Left renal cortex interstitium (tissue), 4 donors: ENCODE measurements around the gene RELN. TPM values are rescaled to one million over a fixed set of nuclear protein-coding genes. Genes with fewer than 3 reads are reported as not detected.

Experiments
- DNase-seq, 4 donors: peaks; one replicate each; pipeline ENCODE4 v3.0.0-alpha.2; 2013; ENCODE audit warnings: low read depth in 4 of 4, low spot score in 2 of 4, missing footprints in 1 of 4
- polyA plus RNA-seq, 4 donors: library from polyadenylated mRNA; unstranded; fragments of 120-200 nt; gene quantifications; one replicate each; pipeline ENCODE4 v1.2.1, GENCODE V29; 2013; ENCODE audit not compliant: insufficient read length in 4 of 4

Gene RELN
- polyA plus RNA-seq, 4 donors = 8.3 to 20.0 (median 13.4) TPM

DNA sequence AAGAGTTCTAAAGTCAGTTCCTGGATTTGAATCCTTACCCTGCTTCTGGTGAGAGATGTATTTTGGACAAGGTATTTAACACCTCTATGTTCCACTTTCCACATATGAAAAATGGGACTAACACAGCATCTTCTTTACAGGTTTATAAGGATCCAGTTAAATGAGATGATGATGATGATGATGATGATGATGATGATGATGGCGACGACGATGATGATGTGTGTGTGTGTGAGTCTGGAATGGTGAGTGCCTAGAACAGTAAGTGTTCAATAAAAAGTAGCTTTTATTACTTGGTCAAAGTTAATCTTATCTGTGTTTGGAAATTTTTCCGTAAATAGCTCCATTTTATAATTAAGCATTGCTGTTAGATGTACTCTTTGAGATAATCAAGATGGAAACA, 295.2 kb downstream of the RELN start:
- DNase-seq = no peak

DNA sequence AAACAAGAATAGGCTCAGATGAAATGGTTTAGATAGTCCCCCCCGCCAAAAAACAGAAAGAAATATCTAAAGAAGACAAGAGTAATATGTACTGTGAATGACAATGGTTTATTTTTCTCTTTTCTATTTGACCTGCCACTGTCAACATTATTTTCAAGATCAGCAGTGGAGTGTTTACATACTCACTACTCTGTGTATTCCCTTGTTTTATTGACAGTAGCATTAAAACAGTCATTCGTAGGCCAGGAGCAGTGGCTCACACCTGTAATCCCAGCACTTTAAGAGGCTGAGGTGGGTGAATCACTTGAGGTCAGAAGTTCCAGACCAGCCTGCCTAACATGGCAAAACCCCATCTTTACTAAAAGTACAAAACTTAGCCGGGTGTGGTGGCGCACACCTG, 298.2 kb downstream of the RELN start:
- DNase-seq = no peak

DNA sequence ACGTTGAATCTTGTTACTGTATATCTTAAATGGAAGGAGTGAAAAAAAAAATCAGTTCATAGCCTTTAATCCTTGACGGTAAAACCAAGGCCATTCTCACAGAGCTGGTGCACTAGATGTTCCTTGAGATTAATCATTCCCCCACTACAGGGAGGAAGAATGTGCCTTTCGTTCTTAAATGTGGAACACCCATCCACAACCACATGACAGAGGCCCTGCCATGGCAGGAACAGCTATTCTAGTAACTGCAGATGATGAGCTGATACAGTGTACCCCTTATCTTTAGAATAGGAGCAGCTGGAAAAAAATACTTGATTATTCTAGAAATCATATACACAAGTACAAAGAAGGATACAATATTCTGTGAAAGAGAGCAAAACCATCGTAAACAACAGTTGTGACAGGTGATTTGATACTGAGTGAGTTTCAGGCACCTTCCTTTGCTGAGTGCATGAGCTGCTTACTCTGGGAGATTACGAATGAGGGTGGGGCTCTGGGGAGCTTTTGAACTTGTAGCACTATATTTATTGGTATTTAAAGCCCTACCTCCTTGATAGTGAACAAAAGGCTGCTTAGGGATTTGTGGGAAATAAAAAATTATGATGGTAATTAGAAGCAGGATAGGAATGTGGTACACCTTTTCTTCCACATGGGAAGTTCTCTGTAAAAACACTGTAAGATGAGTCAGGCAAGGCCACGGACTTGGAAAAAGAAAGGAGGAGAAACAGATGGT, 299.1 kb downstream of the RELN start:
- no peak for DNase-seq

DNA sequence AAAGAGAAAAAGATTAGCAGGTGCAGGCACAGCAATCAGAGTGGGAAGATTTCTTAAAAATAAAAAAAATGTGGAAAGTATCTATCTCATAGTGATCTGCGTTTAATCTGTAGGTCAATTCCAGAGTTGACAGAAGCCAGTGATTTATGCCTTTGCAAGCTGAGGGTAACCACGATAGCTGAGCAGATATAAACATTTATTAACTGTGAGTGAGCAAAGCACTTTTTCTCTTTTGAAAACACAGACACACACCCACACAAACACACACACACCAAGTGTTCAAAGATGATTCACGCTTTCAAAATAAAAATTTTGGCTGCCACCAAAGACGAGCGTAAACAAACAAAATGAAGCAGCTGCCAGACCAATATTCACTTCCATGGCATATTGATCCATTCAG, 300.2 kb downstream of the RELN start:
- no peak for DNase-seq

DNA sequence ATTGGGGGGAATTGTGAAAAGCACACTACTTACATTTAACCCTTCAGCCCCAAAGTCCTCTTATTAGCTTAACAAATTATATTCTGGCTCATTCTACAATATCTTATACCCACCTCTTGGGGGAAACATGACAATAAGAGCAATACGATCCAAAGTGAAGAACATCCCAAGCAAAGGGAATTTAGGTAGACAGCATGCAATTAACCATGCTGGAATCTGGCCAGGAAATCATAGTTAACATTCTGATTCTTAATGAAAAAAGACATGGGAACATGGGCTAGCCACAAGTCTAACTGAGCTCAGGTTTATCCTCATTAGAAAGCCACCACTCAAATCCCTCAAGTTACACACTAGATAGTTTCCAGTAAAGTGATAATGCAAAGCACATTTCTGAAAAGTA, 301.5 kb downstream of the RELN start:
- no peak for DNase-seq

DNA sequence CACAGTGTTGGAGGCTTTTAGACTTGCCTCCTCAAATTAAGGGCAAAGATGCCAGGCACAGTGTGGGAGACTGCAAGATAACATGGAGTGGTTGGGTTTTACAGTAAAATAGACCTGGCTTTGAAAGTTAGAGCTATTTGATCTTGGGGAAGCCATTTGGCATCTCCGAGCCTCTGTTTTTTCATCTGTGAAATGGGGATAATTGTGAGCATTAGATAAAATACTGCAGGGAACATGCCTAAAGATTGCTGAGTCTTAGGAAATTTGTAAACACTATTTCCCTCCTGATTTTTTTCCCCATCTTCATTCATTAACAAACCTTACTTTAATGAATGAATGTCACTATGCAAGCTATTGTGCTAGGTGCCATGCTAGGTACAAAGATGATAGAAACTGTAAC, 302.2 kb downstream of the RELN start:
- no peak for DNase-seq

DNA sequence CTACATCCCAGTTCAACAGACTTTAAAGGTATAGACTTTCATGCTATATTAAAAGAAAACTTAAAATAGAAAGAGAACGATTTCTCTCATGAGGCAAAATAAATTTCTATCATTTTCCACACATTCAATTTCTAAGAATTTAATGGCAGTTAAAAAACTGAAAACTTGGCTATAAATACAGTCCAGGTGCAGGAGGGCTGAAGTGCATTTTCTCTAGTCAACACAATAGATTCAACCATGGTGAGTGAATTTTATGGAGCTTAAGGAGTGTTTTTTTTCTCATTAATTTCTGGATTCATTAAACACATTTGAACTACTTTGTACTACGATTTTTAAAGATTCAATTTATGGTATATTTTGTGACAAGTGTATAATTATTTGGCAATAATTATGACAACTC, 302.7 kb downstream of the RELN start:
- no peak for DNase-seq

DNA sequence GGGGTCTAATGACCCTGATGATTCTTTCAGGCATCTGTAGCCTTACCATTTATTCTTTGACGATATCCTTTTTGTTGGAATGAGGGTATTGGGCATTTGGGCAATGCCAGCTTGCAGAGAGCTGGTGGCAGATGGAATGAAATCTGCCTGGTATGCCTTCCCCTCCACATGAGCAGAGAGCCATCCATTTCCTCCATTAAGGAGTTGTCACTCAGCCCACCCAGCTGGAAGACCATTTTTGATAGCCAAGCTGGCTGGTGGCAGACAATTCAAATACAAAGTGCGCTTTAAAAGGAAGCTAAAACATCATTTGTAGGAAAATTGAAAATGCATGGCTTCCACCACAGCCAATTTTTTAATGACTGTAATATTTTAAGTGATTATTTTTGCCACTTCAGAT, 303.4 kb downstream of the RELN start:
- DNase-seq = no peak

DNA sequence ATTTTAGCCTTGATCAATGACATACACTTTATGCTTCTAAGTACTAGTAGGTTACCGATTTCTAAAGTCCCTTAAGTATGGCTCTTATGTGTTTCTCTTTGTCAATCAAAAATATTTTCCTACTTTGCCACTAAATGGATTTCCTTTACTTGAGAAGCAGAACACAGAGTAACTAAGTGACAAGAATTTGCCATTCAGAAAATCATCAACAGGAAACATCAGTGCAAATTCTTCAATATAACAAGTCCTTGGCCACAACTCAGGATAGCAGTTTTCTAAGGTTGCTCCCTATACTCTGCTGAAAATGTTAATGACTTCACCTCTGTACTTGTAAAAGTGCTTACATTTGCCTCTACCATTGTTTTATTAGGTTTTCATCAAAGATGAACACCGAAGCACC, 303.8 kb downstream of the RELN start:
- DNase-seq = no peak

DNA sequence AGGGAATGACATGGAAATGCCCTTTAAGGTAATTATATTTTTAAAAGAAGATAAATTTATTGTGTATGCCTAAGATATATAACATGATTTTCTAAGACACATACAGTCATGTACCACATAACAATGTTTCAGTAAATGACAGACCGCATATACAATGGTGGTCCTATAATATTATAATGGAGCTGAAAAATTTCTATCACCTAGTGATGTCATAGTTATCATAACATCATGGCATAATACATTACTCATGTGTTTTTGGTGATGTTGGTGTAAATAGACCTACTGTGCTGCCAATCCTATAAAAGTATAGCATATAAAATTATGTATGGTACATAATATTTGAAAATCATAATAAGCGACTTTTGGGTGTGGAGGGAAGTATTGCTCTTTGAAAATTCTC, 306.1 kb downstream of the RELN start:
- no peak for DNase-seq

DNA sequence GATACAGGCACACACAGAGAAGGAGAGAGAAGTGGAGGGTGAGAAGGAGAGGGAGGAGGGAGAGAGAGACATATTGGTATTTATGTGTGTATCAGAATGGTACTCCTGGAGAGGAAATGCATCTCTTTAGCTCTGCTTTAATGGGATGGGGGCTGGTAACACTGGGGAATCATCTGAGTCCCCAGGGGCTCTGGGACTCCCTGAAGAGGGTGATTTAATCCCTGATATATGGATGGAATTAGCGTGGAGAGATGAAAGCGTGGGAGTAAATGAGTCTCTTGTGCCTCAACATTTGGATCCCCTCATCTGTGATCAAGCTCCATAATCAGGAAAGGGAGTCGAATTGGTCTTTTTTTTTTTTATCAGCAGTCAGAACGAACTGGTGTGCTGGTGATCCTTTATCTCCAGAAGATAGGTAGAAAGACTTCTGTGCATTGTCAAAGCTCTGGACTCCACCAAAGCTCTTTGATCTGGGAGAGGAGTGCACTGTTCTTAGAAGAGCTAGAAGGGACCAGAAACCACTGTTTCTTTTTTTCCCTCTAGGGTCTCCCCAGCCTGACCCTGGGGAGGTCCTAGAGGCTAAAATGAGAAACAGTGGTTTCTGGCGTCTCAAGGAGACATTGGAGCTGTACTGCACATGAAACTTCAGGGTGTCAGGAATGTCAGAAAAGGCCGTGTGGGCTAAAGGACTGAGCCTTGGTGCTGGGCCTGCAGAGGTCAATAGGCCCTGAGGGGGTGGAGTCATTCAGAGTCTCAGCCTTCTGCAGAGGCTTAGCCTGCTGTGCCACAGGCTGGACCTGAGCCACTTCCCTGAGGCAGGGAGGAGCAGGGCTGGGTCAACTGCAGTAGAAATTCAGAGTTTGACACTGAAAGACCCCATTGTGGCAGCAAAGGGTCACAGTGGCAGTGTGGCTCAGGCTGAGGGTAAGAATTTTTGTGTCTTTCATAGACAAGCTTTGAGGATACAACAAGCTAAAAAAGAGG, 309.0 kb downstream of the RELN start:
- DNase-seq = no peak

DNA sequence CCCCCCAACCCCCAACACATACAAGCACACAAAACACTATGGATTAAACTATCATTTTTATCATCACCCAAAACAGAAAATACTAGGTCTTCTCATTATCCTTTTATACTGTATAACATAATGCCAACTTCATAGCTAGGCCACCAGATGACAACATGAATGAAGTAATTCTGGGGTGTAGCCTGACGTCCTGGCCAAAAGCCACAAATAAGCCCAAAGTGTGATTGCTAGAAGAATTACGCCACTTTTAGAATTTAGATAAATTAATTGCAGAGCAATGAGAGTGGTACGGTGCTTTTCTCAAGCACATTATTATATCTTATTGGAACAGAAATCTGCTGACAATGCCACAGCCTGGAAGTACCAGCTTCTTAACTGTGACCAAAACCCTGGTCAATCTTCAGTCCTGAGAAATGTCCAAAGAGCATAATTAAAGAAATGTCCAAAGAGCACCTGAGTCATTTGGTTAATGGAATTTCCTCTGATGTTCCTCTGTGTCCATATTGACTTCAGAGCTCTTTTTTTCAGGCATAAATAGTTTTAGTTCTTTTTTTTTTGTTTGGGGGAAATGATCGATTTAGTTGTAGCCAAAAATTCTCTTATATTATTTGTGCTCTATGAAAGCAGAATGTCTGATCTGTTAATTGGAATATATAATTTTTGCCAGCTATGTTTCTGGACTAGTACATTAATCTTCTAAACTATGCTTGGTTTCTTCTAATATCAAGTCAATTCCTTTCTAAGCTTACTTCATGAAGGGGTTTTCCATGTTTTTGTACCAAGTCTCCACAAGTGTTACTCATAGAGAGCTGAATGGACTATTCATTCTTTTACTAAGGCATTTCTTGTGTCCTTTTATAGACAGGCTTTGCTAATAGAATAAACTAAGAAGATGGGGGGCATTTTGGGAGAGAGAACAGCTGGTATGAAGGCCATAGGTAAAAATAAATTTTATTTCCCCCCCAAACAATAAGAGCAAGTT, 310.0 kb downstream of the RELN start:
- no peak for DNase-seq

DNA sequence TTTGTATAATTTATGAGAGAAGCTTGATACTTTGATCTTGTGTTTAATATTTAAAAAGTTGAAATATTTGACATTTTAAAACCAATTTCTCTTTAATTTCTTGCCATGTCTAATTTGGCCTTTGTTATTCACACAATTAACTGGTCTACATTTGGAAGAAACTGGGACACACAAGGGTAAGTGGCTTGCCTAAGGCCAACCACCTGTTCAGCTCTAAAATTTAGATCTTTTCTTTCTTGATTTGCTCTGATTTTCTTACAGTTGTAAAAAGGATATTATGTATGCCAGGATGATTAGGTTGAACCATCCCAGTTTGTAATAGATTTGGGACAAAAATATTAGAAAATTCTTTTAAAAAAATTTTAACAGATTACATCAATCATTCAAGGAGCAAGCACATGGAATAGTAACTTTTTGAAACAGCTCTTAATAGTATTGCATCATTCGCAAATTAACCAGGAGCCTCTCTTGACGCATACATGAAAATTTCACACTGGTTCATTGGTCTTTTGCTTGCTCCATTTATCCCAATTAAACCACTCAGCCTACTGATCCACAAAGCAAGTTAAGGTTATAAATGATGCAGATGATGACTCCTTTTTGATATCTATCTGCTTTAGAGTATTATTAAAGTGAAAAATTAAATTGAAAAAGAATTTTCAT, 321.0 kb downstream of the RELN start:
- no peak for DNase-seq

DNA sequence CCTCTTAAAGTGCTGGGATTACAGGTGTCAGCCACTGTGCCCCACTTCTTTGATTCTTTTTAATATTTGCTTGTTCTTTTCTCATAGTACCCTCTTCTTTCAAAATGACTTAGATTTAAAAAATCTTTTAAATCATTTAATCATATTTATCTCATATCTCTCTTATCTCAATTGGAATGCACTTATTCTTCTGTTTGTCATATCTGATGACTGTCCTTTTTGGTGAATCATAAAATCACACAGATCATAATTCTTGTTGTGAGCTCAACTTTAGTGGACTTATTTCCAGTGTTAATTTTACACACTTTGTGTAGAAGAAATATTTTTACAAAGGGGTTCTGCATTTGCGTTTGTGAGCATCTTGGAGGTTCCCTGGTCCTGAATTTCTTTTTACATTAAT, 323.1 kb downstream of the RELN start:
- no peak for DNase-seq

DNA sequence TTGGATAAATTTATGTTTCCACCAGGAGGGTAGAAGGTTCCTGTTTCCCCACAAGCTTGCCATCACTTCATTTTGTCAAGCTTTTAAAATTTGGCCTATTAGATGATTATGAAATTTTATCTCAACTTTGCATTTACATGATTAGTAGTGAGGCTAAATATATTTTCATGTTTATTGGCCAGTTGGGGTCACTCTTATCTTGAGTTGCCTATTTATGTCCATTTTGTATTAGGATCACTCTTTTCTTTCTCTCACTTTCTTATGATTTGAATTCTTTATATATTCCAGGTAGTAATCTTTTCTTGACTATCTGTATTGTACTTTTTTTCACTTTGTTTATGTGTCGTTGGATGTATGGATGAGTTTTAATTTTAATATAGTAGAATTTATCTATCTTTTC, 324.9 kb downstream of the RELN start:
- no peak for DNase-seq

DNA sequence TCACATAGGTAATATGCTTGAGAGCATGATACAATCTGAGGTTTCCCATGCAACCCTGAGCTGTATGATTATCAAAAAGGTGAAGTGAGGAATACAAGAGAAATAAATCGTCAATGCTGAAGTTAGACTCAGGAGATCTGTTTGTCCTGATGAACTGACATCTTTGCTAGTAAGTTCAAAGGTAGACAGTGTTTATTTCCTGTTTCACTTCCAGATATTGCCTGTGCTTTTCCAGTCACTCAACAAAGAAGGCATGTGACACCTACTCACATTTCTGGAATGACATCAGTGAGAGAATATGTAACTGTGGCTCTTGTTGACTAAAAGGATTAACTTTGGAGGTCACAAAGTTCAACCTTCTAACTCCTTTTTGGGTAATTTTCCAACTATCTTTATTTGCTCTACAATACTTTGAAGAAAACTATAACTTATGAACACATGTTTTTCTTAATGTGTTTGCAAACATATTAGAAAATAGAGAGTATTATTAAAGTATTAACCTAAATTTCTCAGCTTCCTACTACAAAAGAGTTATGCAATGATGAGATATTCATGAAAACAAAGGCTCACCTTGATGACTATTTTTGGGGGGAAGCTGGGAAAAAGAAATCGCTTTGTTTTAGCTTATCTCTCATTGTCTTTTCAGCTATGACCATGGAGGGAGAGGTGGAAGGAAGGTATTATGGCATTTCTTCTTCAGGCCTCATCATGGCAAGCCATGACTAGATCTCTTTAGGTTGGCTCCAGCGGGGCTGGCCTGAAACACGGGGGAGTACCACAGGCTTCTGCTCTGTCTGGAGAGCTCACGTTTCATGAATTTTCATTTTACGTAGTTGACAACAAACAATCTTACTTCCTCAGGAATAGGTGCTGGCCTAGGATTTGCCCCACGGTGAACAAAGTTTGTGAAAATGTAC, 328.7 kb downstream of the RELN start:
- no peak for DNase-seq

DNA sequence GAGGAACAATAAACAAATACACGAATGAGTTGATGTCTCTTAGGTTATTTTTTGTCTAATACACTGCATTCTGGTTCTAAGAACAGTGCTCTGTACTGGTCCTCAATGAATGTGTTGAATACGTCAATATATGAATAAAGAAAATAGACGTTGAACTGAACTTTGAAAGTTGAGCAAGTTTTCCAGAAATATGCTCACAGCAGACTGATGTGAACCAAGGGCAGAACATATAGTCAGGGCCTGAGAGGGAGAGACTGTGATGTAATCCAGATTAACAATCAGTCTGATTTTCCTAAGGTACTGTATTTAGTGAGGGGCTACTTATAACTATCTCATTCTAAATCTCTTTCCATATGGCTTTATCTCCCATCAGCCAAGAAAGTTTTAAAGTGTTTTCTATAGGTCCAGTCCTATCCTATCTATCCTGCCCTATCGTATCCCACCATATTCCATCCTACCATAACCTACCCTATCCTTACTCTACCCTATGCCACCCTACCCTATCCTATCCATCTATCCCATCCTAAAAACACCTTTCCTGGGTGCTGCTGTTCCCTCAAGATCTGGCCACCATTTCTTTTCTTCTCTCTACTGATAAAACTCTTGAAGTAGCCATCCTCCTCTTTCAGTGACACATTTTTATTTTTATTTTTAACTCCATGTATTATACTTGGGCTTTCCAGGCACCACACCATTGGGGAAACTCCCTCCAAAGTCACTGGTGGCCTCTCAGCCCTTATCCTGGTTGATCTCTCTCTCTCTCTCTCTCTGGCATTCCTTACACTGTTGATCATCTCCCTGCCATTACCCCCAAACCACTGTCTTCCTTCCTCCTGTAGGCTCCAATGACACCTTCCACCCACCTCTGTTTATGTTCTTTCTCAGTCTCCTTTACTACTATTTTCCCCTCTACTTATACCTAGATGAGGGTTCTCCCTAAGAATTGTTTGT, 331.1 kb downstream of the RELN start:
- DNase-seq = no peak

DNA sequence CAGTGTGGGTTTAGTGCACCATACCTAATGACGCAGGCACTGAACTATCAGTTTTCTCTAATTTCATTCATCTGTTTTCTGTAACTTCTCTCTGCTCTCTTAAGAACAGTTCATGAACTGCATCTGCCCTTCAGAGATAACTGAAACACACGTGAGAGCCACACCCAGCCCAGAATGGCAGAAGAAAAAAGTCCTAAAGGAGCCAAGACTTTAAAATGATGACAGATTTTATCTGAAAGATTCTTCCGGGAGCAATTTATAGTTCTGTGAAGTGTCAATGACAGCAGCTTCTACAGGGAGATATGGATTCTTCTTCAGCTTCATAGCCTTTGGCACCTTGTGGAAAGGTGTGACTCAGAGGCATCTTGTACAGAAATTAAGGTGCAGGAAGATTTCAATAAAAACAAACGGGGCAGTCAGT, 332.0 kb downstream of the RELN start:
- no peak for DNase-seq
